HFFc6 (cell line): ENCODE data around the gene TRAPPC3. TPM values are rescaled to one million over a fixed set of nuclear protein-coding genes. Genes with fewer than 3 reads are reported as not detected.
"Not testable (repeated sequence)": the region's sequence is repeated elsewhere in the genome, so short reads cannot be mapped to it uniquely, and the experiment has no call there.

Experiments used
- DNase-seq: peaks from one replicate; pipeline ENCODE4 v3.0.0-alpha.2; 2018
- H3K27ac Mint-ChIP-seq: 2 replicates; pipeline ENCODE4 v1.8.0; 2020; ENCODE audit warnings: mild to moderate bottlenecking, mixed read lengths
- H3K27me3 Mint-ChIP-seq: 2 replicates; pipeline ENCODE4 v1.8.0; 2021; ENCODE audit warnings: mild to moderate bottlenecking, moderate library complexity, mixed read lengths; ENCODE audit not compliant: insufficient read depth
- H3K36me3 Mint-ChIP-seq: 2 replicates; pipeline ENCODE4 v1.8.0; 2021; ENCODE audit warnings: low read depth, mixed read lengths
- H3K4me1 Mint-ChIP-seq: 2 replicates; pipeline ENCODE4 v1.8.0; 2020; ENCODE audit warnings: low read depth, mixed read lengths
- H3K4me3 Mint-ChIP-seq: 2 replicates; pipeline ENCODE4 v1.8.0; 2020; ENCODE audit warnings: mild to moderate bottlenecking, moderate library complexity, mixed read lengths
- H3K9me3 Mint-ChIP-seq: 2 replicates; pipeline ENCODE4 v1.8.0; 2020; ENCODE audit warnings: mild to moderate bottlenecking, mixed read lengths
- CTCF ChIP-seq: fragments of 200-600 bp; sonication (generic); IDR thresholded peaks from 2 replicates; pipeline ENCODE4 v1.5.0; 2021; ENCODE audit warnings: antibody characterized with exemption, mild to moderate bottlenecking
- total RNA-seq, 6 experiments: library from RNA; stranded (reverse); fragmentation: NEBNext Ultra II Directional; extraction: Animal tissue kit (Norgen Biotek cat#: 25700); gene quantifications; 2 replicates in 1 of 6; 3 replicates in 5 of 6; pipeline ENCODE4 v1.2.3, GENCODE V29; 2021

TRAPPC3 gene
- total RNA-seq, 6 experiments from 2014 or later = 76.6 to 93.4 (median 78.6) TPM

- no peak for TF ChIP-seq CTCF
- peaks cover 1% of the 10 kb centered on the region for H3K27me3 Mint-ChIP-seq
- peak overlapping the region; percentile 80 for H3K4me3 Mint-ChIP-seq
Measured at GRCh38 chr1:36159614-36160387, 10.5 kb upstream of the TRAPPC3 start.

GRCh38 chr1:36158827-36159252 lies 9.6 kb upstream of the TRAPPC3 start:
- DNase-seq, H3K9me3 Mint-ChIP-seq, H3K27me3 Mint-ChIP-seq: not testable (repeated sequence)
- H3K4me1 Mint-ChIP-seq = peaks cover 72% of the 10 kb centered on the region
- H3K4me3 Mint-ChIP-seq = peak overlapping the region; percentile 98
- peaks cover 29% of the 10 kb centered on the region for H3K36me3 Mint-ChIP-seq
- peak overlapping the region; percentile 88 for H3K27ac Mint-ChIP-seq

More at GRCh38 chr1:36159614-36160387, 10.5 kb upstream of the TRAPPC3 start:
- no peak for DNase-seq
- Mint-ChIP-seq H3K27ac (peak overlapping the region; percentile 88), H3K9me3 (no peaks in the 10 kb centered on the region), H3K4me1 (peaks cover 76% of the 10 kb centered on the region), H3K36me3 (peaks cover 37% of the 10 kb centered on the region)

GRCh38 chr1:36157973-36158826 lies 8.9 kb upstream of the TRAPPC3 start:
- TF ChIP-seq CTCF = no peak
- H3K4me1 Mint-ChIP-seq = peaks cover 76% of the 10 kb centered on the region
- peak overlapping the region; percentile 78 for H3K27ac Mint-ChIP-seq
- peak overlapping the region; percentile 98 for H3K4me3 Mint-ChIP-seq
- H3K9me3 Mint-ChIP-seq = no peaks in the 10 kb centered on the region
- peaks cover under 1% of the 10 kb centered on the region; the same call in 1 of the 2 replicates for H3K27me3 Mint-ChIP-seq
- no peak for DNase-seq
- peaks cover 29% of the 10 kb centered on the region for H3K36me3 Mint-ChIP-seq

- Mint-ChIP-seq H3K36me3 (peaks cover 22% of the 10 kb centered on the region), H3K4me3 (peak overlapping the region; percentile 98), H3K9me3 (no peaks in the 10 kb centered on the region), H3K27ac (peak overlapping the region; percentile 78), H3K4me1 (peaks cover 72% of the 10 kb centered on the region), H3K27me3 (peaks cover 2% of the 10 kb centered on the region; the same call in 1 of the 2 replicates)
- no peak for DNase-seq
- TF ChIP-seq CTCF = no peak
Measured at GRCh38 chr1:36157115-36157903, 8.0 kb upstream of the TRAPPC3 start.

GRCh38 chr1:36156329-36157114 lies 7.2 kb upstream of the TRAPPC3 start:
- H3K9me3 Mint-ChIP-seq = no peaks in the 10 kb centered on the region
- H3K27me3 Mint-ChIP-seq = peaks cover 2% of the 10 kb centered on the region; the same call in 1 of the 2 replicates
- no peak for TF ChIP-seq CTCF
- peak; percentile 37 for DNase-seq
- H3K27ac Mint-ChIP-seq = peak overlapping the region; percentile 78
- H3K4me1 Mint-ChIP-seq = peaks cover 72% of the 10 kb centered on the region
- peak overlapping the region; percentile 98 for H3K4me3 Mint-ChIP-seq
- H3K36me3 Mint-ChIP-seq = peaks cover 21% of the 10 kb centered on the region
